K562 (cell line): ENCODE results near the gene NAT10. TPM values are rescaled to one million over a fixed set of nuclear protein-coding genes. Genes with fewer than 3 reads are reported as not detected.
A peak's percentile ranks its signal among the peaks of the same experiment; 100 is the strongest.

ENCODE experiments used
- ATAC-seq: fragments of 200-7000 bp; cut with Tn5 transposase; 3 replicates; pipeline ENCODE4 v1.9.1; 2020; ENCODE audit warnings: moderate library complexity
- BruUV-seq: library from RNA; stranded (reverse); fragments of 400-500 nt; replicated peaks from 2 replicates; lab custom pipeline; 2021; lab: Mats Ljungman, UMichigan
- CTCF ChIA-PET: fragments of 300-600 bp; formaldehyde crosslinking; extraction: SDS; loops from one replicate; lab custom pipeline; 2021; ENCODE audit warnings: low intra/inter-chr PET ratio; lab: Yijun Ruan, JAX
- POLR2A ChIA-PET: fragments of 300-600, 350-650 bp; sonication (Branson Sonifier 250); formaldehyde crosslinking; extraction: SDS; loops from one replicate; lab custom pipeline; 2021; ENCODE audit warnings: antibody characterized with exemption, inconsistent platforms; lab: Yijun Ruan, JAX
- DNase-seq, 4 experiments: peaks; one replicate each; pipeline versions ENCODE4 v3.0.0 to v3.0.0-alpha.2; 2011 to 2018; ENCODE audit warnings: low spot score in 3 of 4, mixed read lengths in 3 of 4; ENCODE audit errors: extremely low read depth in 1 of 4
- FAIRE-seq: peaks from 2 replicates; lab custom pipeline; 2011; peaks lifted over from hg19 to GRCh38; lab: Jason Lieb, UNC
- H2AFZ ChIP-seq: 2 replicates; pipeline ENCODE4 v1.6.0; 2011; ENCODE audit warnings: low read depth, low read length, control low read depth, inconsistent platforms
- H3K27ac ChIP-seq: fragments of 200-600 bp; 3 replicates; pipeline ENCODE4 v1.8.0; 2011; ENCODE audit warnings: low read depth, mild to moderate bottlenecking, control low read depth, inconsistent platforms, low read length, moderate library complexity, mixed read lengths; ENCODE audit errors: extremely low read depth
- H3K27me3 ChIP-seq, 2 experiments: fragments of 300-600 bp in 1 of 2; 2 replicates in 1 of 2; 3 replicates in 1 of 2; pipeline versions ENCODE4 v1.6.0 to v1.8.0; 2011; ENCODE audit warnings: inconsistent platforms in 2 of 2, low read length in 2 of 2, mild to moderate bottlenecking in 1 of 2, mixed read lengths in 1 of 2, moderate library complexity in 1 of 2; ENCODE audit not compliant: control insufficient read depth in 2 of 2, insufficient read depth in 2 of 2
- H3K36me3 ChIP-seq: fragments of 300-600 bp; 3 replicates; pipeline ENCODE4 v1.8.0; 2011; ENCODE audit warnings: mild to moderate bottlenecking, low read length, inconsistent platforms; ENCODE audit not compliant: control insufficient read depth, insufficient read depth
- H3K4me1 ChIP-seq, 2 experiments: fragments of 200-600 bp in 1 of 2; replicated peaks in 1 of 2; 2 replicates in 1 of 2; 3 replicates in 1 of 2; pipeline versions ENCODE4 v1.5.1 to v1.8.0; 2011; ENCODE audit warnings: inconsistent platforms in 2 of 2, low read length in 2 of 2, mild to moderate bottlenecking in 1 of 2, mixed read lengths in 1 of 2, moderate library complexity in 1 of 2; ENCODE audit not compliant: control insufficient read depth in 2 of 2, insufficient read depth in 2 of 2
- H3K4me2 ChIP-seq: 2 replicates; pipeline ENCODE4 v1.6.1; 2011; ENCODE audit warnings: low read length, control low read depth, inconsistent platforms, mixed read lengths; ENCODE audit not compliant: insufficient read depth
- H3K4me3 ChIP-seq: fragments of 200-600 bp; sonication (generic), shearing (Covaris generic); 2 replicates; pipeline ENCODE4 v1.5.1; 2016; ENCODE audit warnings: control low read depth, inconsistent platforms
- H3K79me2 ChIP-seq: fragments of 200-600 bp; 3 replicates; pipeline ENCODE4 v1.8.0; 2011; ENCODE audit warnings: low read length, inconsistent platforms; ENCODE audit not compliant: control insufficient read depth, insufficient read depth
- H3K9ac ChIP-seq, 2 experiments: 2 replicates each; pipeline versions ENCODE4 v1.6.0 to v1.6.1; 2011; ENCODE audit warnings: low read depth in 2 of 2, low read length in 2 of 2, control low read depth in 1 of 2, inconsistent platforms in 1 of 2, mild to moderate bottlenecking in 1 of 2, mixed read lengths in 1 of 2; ENCODE audit not compliant: insufficient read depth in 1 of 2
- H3K9me1 ChIP-seq: one replicate; pipeline ENCODE4 v1.6.0; 2011; ENCODE audit warnings: inconsistent platforms, mild to moderate bottlenecking, low read length, moderate library complexity; ENCODE audit not compliant: control insufficient read depth, insufficient read depth
- H3K9me3 ChIP-seq: replicated peaks from 2 replicates; pipeline ENCODE4 v1.5.1; 2011; ENCODE audit warnings: low read depth, low read length, inconsistent platforms; ENCODE audit not compliant: control insufficient read depth, insufficient read depth
- H4K20me1 ChIP-seq: replicated peaks from 2 replicates; pipeline ENCODE4 v1.6.1; 2011; ENCODE audit warnings: low read length, inconsistent platforms, mixed read lengths; ENCODE audit not compliant: control insufficient read depth, insufficient read depth
- ARID1B ChIP-seq: fragments of 450-650 bp; IDR thresholded peaks from 2 replicates; pipeline ENCODE4 v1.6.1; 2016; ENCODE audit warnings: antibody characterized with exemption, mild to moderate bottlenecking, inconsistent platforms
- CEBPG ChIP-seq, 3 experiments: fragments of 200-800 bp in 1 of 3; sonication (Bioruptor generic) in 1 of 3; sonication (generic) in 1 of 3; formaldehyde crosslinking in 1 of 3; IDR thresholded peaks in 2 of 3; conservative IDR thresholded peaks in 1 of 3; 2 replicates each; pipeline versions ENCODE4 v1.6.1 to v1.8.0; 2016 to 2022; ENCODE audit warnings: missing compliant biosample characterization in 2 of 3, missing genetic modification characterization in 2 of 3, mild to moderate bottlenecking in 1 of 3, missing genetic modification reagents in 1 of 3
- ELF2 ChIP-seq: fragments of 250-450 bp; sonication (Bioruptor Pico); IDR thresholded peaks from 2 replicates; pipeline ENCODE4 v1.5.0; 2021; ENCODE audit warnings: mild to moderate bottlenecking
- HDAC6 ChIP-seq: IDR thresholded peaks from 2 replicates; pipeline ENCODE4 v1.6.1; 2012; ENCODE audit warnings: low read depth, mild to moderate bottlenecking, control low read depth, inconsistent platforms, low read length, moderate library complexity
- HMG20B ChIP-seq: fragments of 250-450 bp; sonication (Bioruptor Pico); IDR thresholded peaks from 2 replicates; pipeline ENCODE4 v1.5.0; 2021; ENCODE audit warnings: mild to moderate bottlenecking
- JUN ChIP-seq, 2 experiments: sonication (generic) in 1 of 2; formaldehyde crosslinking in 1 of 2; IDR thresholded peaks; 2 replicates each; pipeline versions ENCODE4 v1.6.1 to v1.8.0; 2012 to 2022; ENCODE audit warnings: borderline replicate concordance in 2 of 2, mild to moderate bottlenecking in 2 of 2, improper control_type of control experiment in 1 of 2, low read depth in 1 of 2, low read length in 1 of 2, missing genetic modification reagents in 1 of 2
- MAZ ChIP-seq, 2 experiments: fragments of 450-650 bp in 1 of 2; sonication (generic) in 1 of 2; formaldehyde crosslinking; IDR thresholded peaks in 1 of 2; conservative IDR thresholded peaks in 1 of 2; 2 replicates each; pipeline versions ENCODE4 v1.4.0 to v1.5.0; 2020; ENCODE audit warnings: mild to moderate bottlenecking in 1 of 2, missing genetic modification reagents in 1 of 2
- NCOA1 ChIP-seq: fragments of 450-650 bp; IDR thresholded peaks from 2 replicates; pipeline ENCODE4 v1.6.1; 2016; ENCODE audit warnings: low read depth
- POU5F1 ChIP-seq: fragments of 150-350 bp; IDR thresholded peaks from 2 replicates; pipeline ENCODE4 v1.6.1; 2014; ENCODE audit warnings: borderline replicate concordance, low read length, low read depth, mild to moderate bottlenecking; ENCODE audit not compliant: partially characterized antibody
- PTBP1 ChIP-seq: fragments of 200-400 bp; formaldehyde crosslinking; IDR thresholded peaks from 2 replicates; pipeline ENCODE4 v1.6.1; 2017; ENCODE audit warnings: low read depth, low read length
- SRSF3 ChIP-seq: fragments of 200-400 bp; formaldehyde crosslinking; IDR thresholded peaks from 2 replicates; pipeline ENCODE4 v1.6.1; 2016; ENCODE audit warnings: mild to moderate bottlenecking, low read length, moderate library complexity; ENCODE audit not compliant: insufficient read depth
- TGIF2 ChIP-seq: sonication (generic); formaldehyde crosslinking; IDR thresholded peaks from 2 replicates; pipeline ENCODE4 v1.8.1; 2022; ENCODE audit warnings: mild to moderate bottlenecking, missing genetic modification reagents, moderate library complexity
- ZBTB12 ChIP-seq: fragments of 250-450 bp; sonication (Bioruptor Pico); IDR thresholded peaks from 2 replicates; pipeline ENCODE4 v1.4.0; 2020
- ZBTB17 ChIP-seq: fragments of 450-650 bp; formaldehyde crosslinking; IDR thresholded peaks from 2 replicates; pipeline ENCODE4 v1.4.0; 2020; ENCODE audit warnings: mild to moderate bottlenecking
- ZBTB43 ChIP-seq: sonication (generic); formaldehyde crosslinking; IDR thresholded peaks from 2 replicates; pipeline ENCODE4 v1.8.0; 2023; ENCODE audit warnings: mild to moderate bottlenecking, missing genetic modification reagents
- ZNF146 ChIP-seq: IDR thresholded peaks from one replicate; pipeline ENCODE4 v1.6.1; 2018; ENCODE audit warnings: missing compliant biosample characterization; ENCODE audit not compliant: unreplicated experiment
- ZNF23 ChIP-seq: fragments of 250-450 bp; sonication (Bioruptor Pico); IDR thresholded peaks from 2 replicates; pipeline ENCODE4 v1.4.0; 2020; ENCODE audit warnings: mild to moderate bottlenecking
- WGBS: fragments of 100-300 bp; shearing (Covaris generic); methylation state at CpG from one replicate; pipeline ENCODE4 v1.1.6; 2016; ENCODE audit warnings: low coverage, mixed read lengths; ENCODE audit not compliant: insufficient coverage; ENCODE audit errors: missing lambda C conversion rate; 5-methylcytosine and 5-hydroxymethylcytosine counted together
- in situ Hi-C: fragments of 300-500 bp; cut with MboI; formaldehyde crosslinking; loops from 4 replicates; pipeline ENCODE4 v1.15.0; 2018; ENCODE audit warnings: inconsistent platforms, mixed read lengths
- intact Hi-C: fragments of 100-400 bp; cut with micrococcal nuclease; formaldehyde crosslinking; loops from 2 replicates; pipeline ENCODE4 v1.14.2; 2022
- polyA plus RNA-seq, 8 experiments: library from polyadenylated mRNA; depleted of rRNA in 4 of 8; stranded (reverse) in 5 of 8; unstranded in 3 of 8; fragments of >200 nt; fragmentation: Nextera tagmentation in 2 of 8; fragmentation: Illumina TruSeq in 1 of 8; extraction: Ambion mirVana in 2 of 8; extraction: Trizol in 1 of 8; gene quantifications; 2 replicates each; pipeline versions ENCODE4 v1.2.1 to v1.2.3, GENCODE V29; 2011 to 2014; ENCODE audit warnings: inconsistent platforms in 1 of 8, missing spikeins in 1 of 8
- total RNA-seq, 7 experiments: library from RNA; depleted of rRNA in 6 of 7; stranded (reverse); fragments of >200 nt in 6 of 7; fragmentation: Illumina TruSeq in 2 of 7; extraction: Trizol in 2 of 7; gene quantifications; 2 replicates each; pipeline versions ENCODE4 v1.2.1 to v1.2.3, GENCODE V29; 2011 to 2021; ENCODE audit warnings: low replicate concordance in 1 of 7

The NAT10 gene
- total and polyA plus RNA-seq, 9 of the 15 experiments (the other 6 are each of a cell fraction or from before 2014, with no cell fraction given), result 55.4 to 125 (median 86.3) TPM

DNA sequence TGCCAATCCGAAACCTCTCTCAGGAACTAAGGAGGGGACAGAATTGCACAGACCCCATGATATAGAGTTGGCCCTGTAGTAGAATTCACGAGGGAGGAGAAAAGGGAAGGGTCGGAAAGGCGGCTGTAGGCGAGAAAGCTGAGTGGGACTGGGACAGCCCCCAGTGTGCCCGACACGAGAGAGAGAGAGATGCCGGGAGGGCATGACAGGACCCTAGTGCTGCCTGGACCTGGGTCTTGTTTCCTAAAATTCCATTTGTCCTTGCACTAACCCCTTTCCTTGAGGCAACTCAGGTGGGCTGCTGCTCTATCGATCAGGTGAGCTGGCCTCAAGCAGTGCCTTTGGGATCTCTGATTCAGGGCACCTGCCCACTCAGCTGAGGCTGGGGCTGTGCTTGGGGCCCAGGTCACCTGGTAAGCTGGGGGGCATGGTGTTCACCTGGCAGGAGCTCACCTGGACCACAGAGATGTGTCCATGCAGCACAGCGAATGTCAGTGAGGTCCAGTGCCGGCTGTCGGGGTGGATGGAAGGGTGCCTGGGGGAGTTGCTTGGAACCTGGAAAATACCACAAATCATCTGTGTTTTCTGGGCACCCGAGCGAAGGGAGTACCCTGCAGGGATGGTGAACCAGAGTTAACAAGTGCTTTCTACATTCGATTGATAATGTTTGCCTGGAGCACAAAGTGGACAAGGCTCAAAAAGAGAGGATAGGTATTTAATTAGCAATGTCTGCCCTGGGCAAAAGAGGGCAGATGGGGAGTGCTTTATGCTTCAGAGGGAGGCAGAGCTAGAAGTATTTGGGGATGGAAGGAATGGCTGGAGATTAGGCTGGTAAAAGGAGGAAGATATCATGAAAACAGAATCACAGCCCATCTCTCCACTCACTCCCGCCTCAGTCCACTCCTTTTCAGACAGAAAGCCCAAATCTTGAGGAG lies 61.6 kb downstream of the NAT10 start (continued):
- no peak for TF ChIP-seq ZBTB12 (CRISPR knock-in tag)
- TF ChIP-seq ZNF23 (CRISPR knock-in tag), result peak; percentile 92
- no peak for TF ChIP-seq JUN (IDR thresholded peaks at IDR 0.05; ENCODE audit: borderline replicate concordance, low read depth, low read length)
- no peak for TF ChIP-seq JUN (CRISPR knock-in tag; IDR thresholded peaks at IDR 0.05; ENCODE audit: borderline replicate concordance)
- TF ChIP-seq ZBTB17, result peak; percentile 96
- no peak for TF ChIP-seq POU5F1

- POLR2A ChIA-PET, result interaction anchor here (0.6 to 1.1 kb wide), 3 partner anchors 9 to 930 kb away, joined by 3 read pairs; no protein-coding TSS in a partner anchor
- H2AFZ ChIP-seq, result no peak overlapping the region
- H3K36me3 ChIP-seq, result no peaks in the 10 kb centered on the region
- H3K27ac ChIP-seq, result no peak overlapping the region
- peaks cover 5% of the 10 kb centered on the region for H4K20me1 ChIP-seq
- no peak overlapping the region for H3K4me2 ChIP-seq
- ATAC-seq (no peak), DNase-seq (no peak), FAIRE-seq (no peak)
- intact Hi-C loops, result no loop called here
- CTCF ChIA-PET, result no interaction called here
- peaks cover 0 to 1% of the 10 kb centered on the region in 2 experiments; a peak in 2 of 5 replicates for H3K4me1 ChIP-seq
- H3K4me3 ChIP-seq, result no peak overlapping the region
- H3K79me2 ChIP-seq, result no peaks in the 10 kb centered on the region
- no TSS peak for BruUV-seq
- in situ Hi-C loops, result loop anchor here (25.0 kb wide), 1 partner anchor 331 kb away; no protein-coding TSS in a partner anchor
- H3K27me3 ChIP-seq, result peaks cover 41 to 79% of the 10 kb centered on the region in 2 experiments
- H3K9me3 ChIP-seq, result no peaks in the 10 kb centered on the region
- H3K9ac ChIP-seq, result no peak overlapping the region
- WGBS, result 10% methylated on average over 9 of the region's 9 CpGs
- no peaks in the 10 kb centered on the region for H3K9me1 ChIP-seq
- TF ChIP-seq ARID1B, result no peak
- no peak for TF ChIP-seq HMG20B (CRISPR knock-in tag)
- no peak for TF ChIP-seq CEBPG (CRISPR knock-in tag; IDR thresholded peaks at IDR 0.05)
- no peak for TF ChIP-seq CEBPG (tag; conservative IDR thresholded peaks at IDR 0.05 in 1 of 2, IDR thresholded peaks at IDR 0.05 in 1 of 2)
- TF ChIP-seq ZNF146 (CRISPR knock-in tag), result no peak
- TF ChIP-seq SRSF3, result no peak
- no peak for TF ChIP-seq HDAC6
- no peak for TF ChIP-seq TGIF2 (CRISPR knock-in tag)
- TF ChIP-seq NCOA1, result no peak
- TF ChIP-seq PTBP1, result no peak
- TF ChIP-seq ZBTB43 (CRISPR knock-in tag), result no peak
- no peak for TF ChIP-seq ELF2 (CRISPR knock-in tag)
- no peak for TF ChIP-seq MAZ (CRISPR knock-in tag; conservative IDR thresholded peaks at IDR 0.05 in 1 of 2, IDR thresholded peaks at IDR 0.05 in 1 of 2)
Observed at GRCh38 chr11:34167961-34168360, 62.5 kb downstream of the NAT10 start.
